Astrocyte (in vitro differentiated cells and primary cell): ENCODE measurements around the gene MFSD1.

Source experiments
- EZH2 ChIP-seq: IDR thresholded peaks from 2 replicates; pipeline ENCODE4 v1.6.1; 2012; ENCODE audit warnings: mild to moderate bottlenecking, low read length, inconsistent platforms; ENCODE audit not compliant: insufficient read depth
- TF ChIP-seq, protein P1 (sequence below): IDR thresholded peaks from 2 replicates; pipeline ENCODE4 v1.5.1; 2011; ENCODE audit warnings: low read depth, mild to moderate bottlenecking, inconsistent platforms, low read length, moderate library complexity; ENCODE audit not compliant: insufficient read depth

DNA sequence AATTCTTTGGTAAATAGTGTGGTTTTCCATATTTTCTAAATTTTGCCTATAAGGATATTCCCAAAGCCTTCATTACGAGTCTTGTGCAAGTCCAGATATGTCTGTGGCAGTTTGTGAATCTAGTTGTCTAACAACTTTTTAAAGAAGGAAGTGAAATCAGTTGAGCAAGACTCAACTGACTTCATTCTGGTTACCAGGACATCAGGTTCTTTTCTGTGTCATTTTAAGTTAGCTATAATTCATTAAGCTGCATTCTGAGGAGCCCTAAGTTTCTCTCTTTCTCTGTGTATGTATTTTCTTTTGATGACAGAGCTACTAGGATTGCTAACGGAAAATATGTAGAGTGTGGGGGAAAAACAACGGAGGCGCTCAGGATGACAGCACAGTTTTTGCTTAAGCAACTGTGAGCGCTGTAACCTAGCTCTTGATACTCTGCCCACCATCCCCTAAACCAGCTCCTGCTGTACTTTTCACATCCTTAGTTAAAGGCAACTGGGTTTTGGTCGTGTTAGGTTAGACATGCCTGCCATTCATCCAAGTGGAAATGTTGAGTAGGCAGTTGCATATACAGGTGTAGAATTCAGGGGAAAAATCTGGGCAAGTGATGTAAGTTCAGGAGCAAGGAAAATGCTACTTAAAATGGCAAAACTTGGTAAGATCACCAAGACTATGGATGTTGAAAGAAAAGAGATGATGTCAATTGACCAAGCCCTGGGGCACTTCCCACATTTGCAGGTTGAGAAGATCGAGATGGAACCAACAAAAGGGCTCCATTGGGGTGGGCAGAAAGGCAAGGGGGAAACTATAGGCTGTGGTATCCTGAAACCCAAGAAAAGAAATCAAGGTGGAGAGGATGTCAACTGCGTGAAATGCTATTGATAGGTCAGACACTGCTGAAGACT, 9.2 kb downstream of the MFSD1 start:
- TF ChIP-seq, protein P1, sequence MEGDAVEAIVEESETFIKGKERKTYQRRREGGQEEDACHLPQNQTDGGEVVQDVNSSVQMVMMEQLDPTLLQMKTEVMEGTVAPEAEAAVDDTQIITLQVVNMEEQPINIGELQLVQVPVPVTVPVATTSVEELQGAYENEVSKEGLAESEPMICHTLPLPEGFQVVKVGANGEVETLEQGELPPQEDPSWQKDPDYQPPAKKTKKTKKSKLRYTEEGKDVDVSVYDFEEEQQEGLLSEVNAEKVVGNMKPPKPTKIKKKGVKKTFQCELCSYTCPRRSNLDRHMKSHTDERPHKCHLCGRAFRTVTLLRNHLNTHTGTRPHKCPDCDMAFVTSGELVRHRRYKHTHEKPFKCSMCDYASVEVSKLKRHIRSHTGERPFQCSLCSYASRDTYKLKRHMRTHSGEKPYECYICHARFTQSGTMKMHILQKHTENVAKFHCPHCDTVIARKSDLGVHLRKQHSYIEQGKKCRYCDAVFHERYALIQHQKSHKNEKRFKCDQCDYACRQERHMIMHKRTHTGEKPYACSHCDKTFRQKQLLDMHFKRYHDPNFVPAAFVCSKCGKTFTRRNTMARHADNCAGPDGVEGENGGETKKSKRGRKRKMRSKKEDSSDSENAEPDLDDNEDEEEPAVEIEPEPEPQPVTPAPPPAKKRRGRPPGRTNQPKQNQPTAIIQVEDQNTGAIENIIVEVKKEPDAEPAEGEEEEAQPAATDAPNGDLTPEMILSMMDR, result no peak
- no peak for TF ChIP-seq EZH2
